DOHH2 (cell line): ENCODE data around the gene WWOX.

Experiments
- H3F3A ChIP-seq: fragments of 200-600 bp; sonication (generic), shearing (Covaris generic); 2 replicates; pipeline ENCODE4 v1.6.0; 2016; ENCODE audit warnings: antibody characterized with exemption, mild to moderate bottlenecking; ENCODE audit not compliant: control insufficient read depth, insufficient read depth
- H3K27ac ChIP-seq: fragments of 200-600 bp; sonication (generic); 2 replicates; pipeline ENCODE4 v1.5.1; 2014; ENCODE audit warnings: low read depth, mild to moderate bottlenecking, low read length, moderate library complexity
- H3K27me3 ChIP-seq: fragments of 200-600 bp; sonication (generic); 2 replicates; pipeline ENCODE4 v1.6.1; 2014; ENCODE audit warnings: mild to moderate bottlenecking, low read length, mixed read lengths; ENCODE audit not compliant: control insufficient read depth
- H3K36me3 ChIP-seq: fragments of 200-600 bp; sonication (generic); 2 replicates; pipeline ENCODE4 v1.6.1; 2014; ENCODE audit warnings: mild to moderate bottlenecking, low read length, moderate library complexity, mixed read lengths; ENCODE audit not compliant: control insufficient read depth
- H3K4me1 ChIP-seq: fragments of 200-600 bp; sonication (generic); 2 replicates; pipeline ENCODE4 v1.6.1; 2014; ENCODE audit warnings: mild to moderate bottlenecking, low read length, mixed read lengths; ENCODE audit not compliant: control insufficient read depth
- H3K4me2 ChIP-seq: fragments of 200-600 bp; sonication (generic); 2 replicates; pipeline ENCODE4 v1.6.0; 2014; ENCODE audit warnings: mild to moderate bottlenecking, low read length, moderate library complexity
- H3K4me3 ChIP-seq: fragments of 200-600 bp; sonication (generic); 2 replicates; pipeline ENCODE4 v1.5.1; 2014; ENCODE audit warnings: mild to moderate bottlenecking, low read length, mixed read lengths
- H3K79me2 ChIP-seq: fragments of 200-600 bp; sonication (generic); 2 replicates; pipeline ENCODE4 v1.6.1; 2014; ENCODE audit warnings: mild to moderate bottlenecking, low read length, mixed read lengths; ENCODE audit not compliant: control insufficient read depth
- H3K9me2 ChIP-seq: fragments of 200-600 bp; sonication (generic); replicated peaks from 2 replicates; pipeline ENCODE4 v1.6.1; 2014; ENCODE audit warnings: mild to moderate bottlenecking, low read length, mixed read lengths; ENCODE audit not compliant: control insufficient read depth
- H3K9me3 ChIP-seq: fragments of 200-600 bp; sonication (generic); 2 replicates; pipeline ENCODE4 v1.6.1; 2014; ENCODE audit warnings: antibody characterized with exemption, low read length, mixed read lengths; ENCODE audit not compliant: control insufficient read depth, insufficient read depth
- H4K20me1 ChIP-seq: fragments of 200-600 bp; sonication (generic); 2 replicates; pipeline ENCODE4 v1.6.0; 2014; ENCODE audit warnings: low read depth, mild to moderate bottlenecking, antibody characterized with exemption, low read length, moderate library complexity; ENCODE audit not compliant: control insufficient read depth, insufficient read depth
- CTCF ChIP-seq: fragments of 200-600 bp; sonication (generic); IDR thresholded peaks from one replicate; pipeline ENCODE4 v1.5.1; 2014; ENCODE audit warnings: antibody characterized with exemption, mild to moderate bottlenecking, low read depth, low read length; ENCODE audit not compliant: poor library complexity, severe bottlenecking
- EZH2phosphoT487 ChIP-seq: fragments of 200-600 bp; sonication (generic); IDR thresholded peaks from 2 replicates; pipeline ENCODE4 v1.6.1; 2017; ENCODE audit warnings: borderline replicate concordance, mild to moderate bottlenecking, antibody characterized with exemption, low read length, moderate library complexity, mixed read lengths

Gene WWOX

GRCh38 chr16:79114759-79115158, 1015.3 kb downstream of the WWOX start:
- H3K27ac ChIP-seq, result no peak overlapping the region
- no peaks in the 10 kb centered on the region for H3K79me2 ChIP-seq
- no peaks in the 10 kb centered on the region for H3K4me1 ChIP-seq
- TF ChIP-seq CTCF, result no peak
- H4K20me1 ChIP-seq, result no peaks in the 10 kb centered on the region
- no peaks in the 10 kb centered on the region for H3K9me2 ChIP-seq
- no peaks in the 10 kb centered on the region for H3K9me3 ChIP-seq
- H3K27me3 ChIP-seq, result no peaks in the 10 kb centered on the region
- no peaks in the 10 kb centered on the region for H3K36me3 ChIP-seq
- no peak overlapping the region for H3K4me3 ChIP-seq
- H3K4me2 ChIP-seq, result no peak overlapping the region
- no peaks in the 10 kb centered on the region for H3F3A ChIP-seq

- no peaks in the 10 kb centered on the region for H3K36me3 ChIP-seq
- H3K9me3 ChIP-seq, result no peaks in the 10 kb centered on the region
- no peaks in the 10 kb centered on the region for H3F3A ChIP-seq
- H3K4me3 ChIP-seq, result no peak overlapping the region
- no peaks in the 10 kb centered on the region for H3K9me2 ChIP-seq
- H3K27me3 ChIP-seq, result no peaks in the 10 kb centered on the region
- TF ChIP-seq EZH2phosphoT487, result no peak
- TF ChIP-seq CTCF, result no peak
- H3K4me1 ChIP-seq, result no peaks in the 10 kb centered on the region
- no peaks in the 10 kb centered on the region for H3K79me2 ChIP-seq
- H3K27ac ChIP-seq, result no peak overlapping the region
- no peak overlapping the region for H3K4me2 ChIP-seq
- no peaks in the 10 kb centered on the region for H4K20me1 ChIP-seq
Observed at GRCh38 chr16:79121906-79122305, 1022.5 kb downstream of the WWOX start.

GRCh38 chr16:79122343-79122742, 1022.9 kb downstream of the WWOX start:
- H3K9me2 ChIP-seq, result no peaks in the 10 kb centered on the region
- H3K79me2 ChIP-seq, result no peaks in the 10 kb centered on the region
- TF ChIP-seq EZH2phosphoT487 (no peak), CTCF (no peak)
- H3F3A ChIP-seq, result no peaks in the 10 kb centered on the region
- H3K36me3 ChIP-seq, result no peaks in the 10 kb centered on the region
- H3K27me3 ChIP-seq, result no peaks in the 10 kb centered on the region
- no peak overlapping the region for H3K4me2 ChIP-seq
- no peak overlapping the region for H3K4me3 ChIP-seq
- no peaks in the 10 kb centered on the region for H3K4me1 ChIP-seq
- H3K27ac ChIP-seq, result no peak overlapping the region
- H3K9me3 ChIP-seq, result no peaks in the 10 kb centered on the region
- H4K20me1 ChIP-seq, result no peaks in the 10 kb centered on the region
